GM06990 (cell line): ENCODE results near the gene ERC2.

Experiments
- DNase-seq: peaks from one replicate; pipeline ENCODE4 v3.0.0-alpha.2; 2011; ENCODE audit not compliant: insufficient read length; ENCODE audit errors: extremely low read depth
- H3K27me3 ChIP-seq: replicated peaks from 2 replicates; pipeline ENCODE4 v1.6.0; 2011; ENCODE audit warnings: low read length; ENCODE audit not compliant: control insufficient read depth, insufficient read depth
- H3K36me3 ChIP-seq: 2 replicates; pipeline ENCODE4 v1.5.1; 2011; ENCODE audit warnings: low read length; ENCODE audit not compliant: control insufficient read depth, insufficient read depth
- H3K4me3 ChIP-seq: replicated peaks from 2 replicates; pipeline ENCODE4 v1.5.1; 2011; ENCODE audit warnings: low read depth, mild to moderate bottlenecking, control low read depth, low read length
- TF ChIP-seq, protein P1 (sequence below): IDR thresholded peaks from 2 replicates; pipeline ENCODE4 v1.5.1; 2011; ENCODE audit warnings: low read length, control low read depth, mild to moderate bottlenecking, inconsistent platforms; ENCODE audit not compliant: insufficient read depth, poor library complexity, severe bottlenecking

The ERC2 gene

DNA sequence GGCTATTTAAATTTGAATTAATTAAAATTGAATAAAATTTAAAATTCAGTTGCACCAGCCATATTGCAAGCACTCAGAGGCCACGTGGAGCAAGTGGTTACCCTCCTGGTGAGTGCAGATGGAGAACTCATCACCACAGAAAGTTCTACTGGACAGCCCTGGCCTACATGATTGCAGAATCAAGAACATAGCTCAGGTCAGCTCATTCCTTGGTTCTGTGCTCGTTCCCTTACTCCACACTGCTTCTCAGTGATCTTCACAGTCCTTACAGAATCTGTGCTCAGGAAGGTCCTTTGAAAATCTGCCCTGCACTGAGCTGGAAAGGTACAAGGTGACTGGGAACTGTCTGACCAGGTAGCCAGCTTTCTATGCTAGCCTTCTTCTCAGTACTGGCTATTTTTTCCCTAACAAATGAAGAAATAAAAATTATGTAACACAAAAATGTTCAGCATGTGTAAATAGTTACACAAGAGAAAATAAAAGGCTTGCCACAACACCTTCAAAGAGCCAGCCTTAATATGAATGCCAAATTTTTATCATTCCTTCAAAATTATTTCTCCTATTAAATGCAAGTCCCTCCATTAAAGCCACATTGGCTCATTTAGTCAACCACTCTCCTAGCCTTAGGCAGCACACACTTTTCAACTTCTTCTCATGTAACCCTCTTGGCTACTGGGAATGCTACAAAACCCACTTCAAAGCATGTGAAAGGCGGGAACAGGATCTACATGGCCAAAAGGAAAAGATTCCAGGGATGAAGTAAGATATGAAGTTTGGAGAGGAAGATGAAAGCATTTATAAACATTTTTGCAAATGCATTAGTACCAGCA lies 654.8 kb downstream of the ERC2 start:
- H3K27me3 ChIP-seq: no peaks in the 10 kb centered on the region; the same call in none of the 2 replicates

DNA sequence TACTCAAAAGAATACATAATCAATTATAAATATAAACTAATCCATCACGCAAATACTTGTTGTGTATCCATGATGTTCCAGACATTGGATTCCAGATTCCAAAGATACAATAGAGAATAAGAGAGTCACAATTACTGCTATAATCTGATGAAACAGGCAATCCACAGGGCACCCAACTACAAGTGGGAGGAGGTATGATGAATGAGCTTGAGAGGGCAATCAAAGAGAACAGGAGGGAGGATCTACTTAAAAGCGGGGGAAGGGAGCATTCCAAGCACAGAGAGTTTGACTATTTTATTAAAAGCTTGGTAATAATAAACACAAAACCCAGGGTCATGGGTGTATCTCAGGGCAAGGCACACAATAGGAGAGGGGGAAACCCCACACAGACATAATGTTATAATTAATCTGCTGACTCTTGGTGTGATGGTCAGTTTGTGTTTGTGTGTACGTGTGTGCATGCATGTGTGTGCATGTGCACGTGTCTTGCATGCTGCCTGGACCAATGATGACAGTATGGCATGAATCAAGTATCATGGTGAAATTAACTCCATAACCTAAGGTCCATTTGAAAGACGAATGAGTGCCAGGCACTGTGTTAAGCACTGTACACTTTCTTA lies 655.8 kb downstream of the ERC2 start:
- Histone ChIP-seq H3K27me3 (no peaks in the 10 kb centered on the region; the same call in none of the 2 replicates), H3K36me3 (no peaks in the 10 kb centered on the region)
- TF ChIP-seq, protein P1, sequence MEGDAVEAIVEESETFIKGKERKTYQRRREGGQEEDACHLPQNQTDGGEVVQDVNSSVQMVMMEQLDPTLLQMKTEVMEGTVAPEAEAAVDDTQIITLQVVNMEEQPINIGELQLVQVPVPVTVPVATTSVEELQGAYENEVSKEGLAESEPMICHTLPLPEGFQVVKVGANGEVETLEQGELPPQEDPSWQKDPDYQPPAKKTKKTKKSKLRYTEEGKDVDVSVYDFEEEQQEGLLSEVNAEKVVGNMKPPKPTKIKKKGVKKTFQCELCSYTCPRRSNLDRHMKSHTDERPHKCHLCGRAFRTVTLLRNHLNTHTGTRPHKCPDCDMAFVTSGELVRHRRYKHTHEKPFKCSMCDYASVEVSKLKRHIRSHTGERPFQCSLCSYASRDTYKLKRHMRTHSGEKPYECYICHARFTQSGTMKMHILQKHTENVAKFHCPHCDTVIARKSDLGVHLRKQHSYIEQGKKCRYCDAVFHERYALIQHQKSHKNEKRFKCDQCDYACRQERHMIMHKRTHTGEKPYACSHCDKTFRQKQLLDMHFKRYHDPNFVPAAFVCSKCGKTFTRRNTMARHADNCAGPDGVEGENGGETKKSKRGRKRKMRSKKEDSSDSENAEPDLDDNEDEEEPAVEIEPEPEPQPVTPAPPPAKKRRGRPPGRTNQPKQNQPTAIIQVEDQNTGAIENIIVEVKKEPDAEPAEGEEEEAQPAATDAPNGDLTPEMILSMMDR: no peak

More for the DNA sequence above, 654.8 kb downstream of the ERC2 start:
- Histone ChIP-seq H3K4me3 (no peak overlapping the region), H3K36me3 (no peaks in the 10 kb centered on the region)
- TF ChIP-seq, protein P1: no peak
- DNase-seq: no peak

DNA sequence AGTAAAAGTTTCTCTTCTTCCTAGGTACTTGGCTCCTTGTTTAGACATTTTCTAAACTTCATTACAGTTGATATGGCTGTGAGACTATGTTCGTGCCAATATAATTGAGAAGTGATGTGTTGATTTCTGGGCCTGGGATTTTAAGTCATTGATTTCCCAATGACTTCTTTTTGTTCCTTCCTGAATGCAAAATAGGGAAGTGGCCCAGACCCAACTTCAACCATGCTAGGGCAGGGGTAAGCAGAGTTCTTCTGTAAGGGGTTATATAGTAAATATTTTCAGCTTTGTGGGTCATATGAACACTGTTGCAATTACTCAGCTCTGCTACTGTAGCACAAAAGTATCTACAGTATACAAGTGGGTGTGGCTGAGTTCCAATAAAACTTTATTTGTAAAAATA lies 661.1 kb downstream of the ERC2 start:
- no peak for DNase-seq
- H3K4me3 ChIP-seq: no peak overlapping the region
- no peaks in the 10 kb centered on the region for H3K36me3 ChIP-seq
- H3K27me3 ChIP-seq: no peaks in the 10 kb centered on the region; the same call in 1 of the 2 replicates
- TF ChIP-seq, protein P1: no peak

More for the DNA sequence above, 655.8 kb downstream of the ERC2 start:
- H3K4me3 ChIP-seq: no peak overlapping the region
- no peak for DNase-seq

DNA sequence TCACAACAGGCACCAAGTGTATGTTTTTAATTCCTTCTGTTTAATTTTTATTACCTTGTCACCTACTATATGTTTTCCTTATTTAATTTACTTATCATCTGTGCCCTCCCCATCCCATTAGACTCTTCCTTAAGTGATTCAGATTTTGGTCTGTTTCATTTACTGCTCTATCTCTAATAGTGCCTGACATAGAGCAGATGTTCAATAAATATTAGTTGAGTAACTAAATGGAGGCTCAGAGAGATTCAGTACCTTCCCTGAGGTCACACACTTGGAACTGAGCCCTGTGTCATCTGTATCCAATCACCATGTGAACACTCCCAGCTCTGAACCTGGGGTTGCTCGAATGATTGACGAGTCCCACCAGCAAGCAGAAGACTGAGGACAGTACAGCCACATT lies 663.1 kb downstream of the ERC2 start:
- TF ChIP-seq, protein P1: no peak
- Histone ChIP-seq H3K36me3 (no peaks in the 10 kb centered on the region), H3K27me3 (no peaks in the 10 kb centered on the region; the same call in 1 of the 2 replicates), H3K4me3 (no peak overlapping the region)
- no peak for DNase-seq

DNA sequence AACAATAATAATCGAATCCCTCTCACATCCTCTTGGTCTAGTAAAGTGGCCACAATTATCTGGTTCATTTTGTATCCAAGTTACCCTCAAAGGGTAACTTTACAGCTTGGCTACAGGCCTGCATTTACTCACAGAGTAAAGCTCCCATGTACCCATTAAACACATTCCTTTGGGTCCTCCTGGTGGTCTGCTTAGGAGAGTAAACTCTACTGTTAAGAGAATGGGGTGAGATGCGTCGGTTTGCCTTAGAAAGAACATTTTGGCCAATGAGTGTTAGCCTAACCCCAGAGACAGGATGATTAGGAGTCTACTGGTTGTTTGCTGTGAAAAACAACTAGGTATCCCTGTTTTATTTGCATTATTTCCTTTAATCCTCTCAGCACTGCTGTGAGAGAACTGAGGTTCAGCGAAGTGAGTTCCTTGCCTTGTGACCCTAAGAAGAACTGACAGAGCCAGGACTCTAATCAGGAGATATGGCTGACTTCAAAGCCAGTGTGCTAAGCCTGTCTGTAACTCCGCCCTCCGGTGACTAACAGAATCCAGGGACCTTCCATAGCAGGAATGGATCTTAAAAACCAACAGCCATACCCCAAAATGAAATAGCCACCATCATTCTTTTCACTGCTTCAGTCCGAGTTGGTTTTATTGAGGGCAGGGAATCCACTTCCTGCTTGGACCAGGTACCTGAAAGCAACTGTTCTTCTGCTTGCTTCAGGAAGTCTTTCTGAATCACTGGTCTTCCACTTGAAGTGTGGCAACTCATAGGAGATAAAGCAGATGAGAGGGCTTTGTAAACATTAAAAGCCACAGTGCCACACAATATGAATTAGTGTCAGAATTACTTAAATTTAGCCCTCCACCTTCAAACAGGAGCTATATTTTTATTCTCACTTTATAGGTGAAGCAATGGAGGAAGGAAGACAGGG lies 663.8 kb downstream of the ERC2 start:
- Histone ChIP-seq H3K27me3 (no peaks in the 10 kb centered on the region; the same call in 1 of the 2 replicates), H3K4me3 (no peak overlapping the region), H3K36me3 (no peaks in the 10 kb centered on the region)
- TF ChIP-seq, protein P1: no peak
- DNase-seq: no peak
